GM12864 (cell line): ENCODE measurements around the gene HCK.

Source experiments
- DNase-seq: peaks from one replicate; pipeline ENCODE4 v3.0.0-alpha.2; 2011; ENCODE audit warnings: low read depth
- H3K4me3 ChIP-seq: 2 replicates; pipeline ENCODE4 v1.5.1; 2011; ENCODE audit warnings: mild to moderate bottlenecking, low read depth, low read length, control low read depth
- TF ChIP-seq, protein P1 (sequence below): IDR thresholded peaks from 2 replicates; pipeline ENCODE4 v1.5.1; 2011; ENCODE audit warnings: low read depth, mild to moderate bottlenecking, moderate library complexity, low read length, control low read depth, inconsistent platforms; ENCODE audit errors: missing control alignments

Gene HCK

GRCh38 chr20:32141465-32141980 is 89.5 kb downstream of the HCK start:
- no peak overlapping the region for H3K4me3 ChIP-seq
- DNase-seq, result no peak
- TF ChIP-seq, protein P1, sequence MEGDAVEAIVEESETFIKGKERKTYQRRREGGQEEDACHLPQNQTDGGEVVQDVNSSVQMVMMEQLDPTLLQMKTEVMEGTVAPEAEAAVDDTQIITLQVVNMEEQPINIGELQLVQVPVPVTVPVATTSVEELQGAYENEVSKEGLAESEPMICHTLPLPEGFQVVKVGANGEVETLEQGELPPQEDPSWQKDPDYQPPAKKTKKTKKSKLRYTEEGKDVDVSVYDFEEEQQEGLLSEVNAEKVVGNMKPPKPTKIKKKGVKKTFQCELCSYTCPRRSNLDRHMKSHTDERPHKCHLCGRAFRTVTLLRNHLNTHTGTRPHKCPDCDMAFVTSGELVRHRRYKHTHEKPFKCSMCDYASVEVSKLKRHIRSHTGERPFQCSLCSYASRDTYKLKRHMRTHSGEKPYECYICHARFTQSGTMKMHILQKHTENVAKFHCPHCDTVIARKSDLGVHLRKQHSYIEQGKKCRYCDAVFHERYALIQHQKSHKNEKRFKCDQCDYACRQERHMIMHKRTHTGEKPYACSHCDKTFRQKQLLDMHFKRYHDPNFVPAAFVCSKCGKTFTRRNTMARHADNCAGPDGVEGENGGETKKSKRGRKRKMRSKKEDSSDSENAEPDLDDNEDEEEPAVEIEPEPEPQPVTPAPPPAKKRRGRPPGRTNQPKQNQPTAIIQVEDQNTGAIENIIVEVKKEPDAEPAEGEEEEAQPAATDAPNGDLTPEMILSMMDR, result no peak

GRCh38 chr20:32142088-32142487 is 90.0 kb downstream of the HCK start:
- H3K4me3 ChIP-seq, result no peak overlapping the region
- TF ChIP-seq, protein P1, result no peak
- DNase-seq, result no peak

DNA sequence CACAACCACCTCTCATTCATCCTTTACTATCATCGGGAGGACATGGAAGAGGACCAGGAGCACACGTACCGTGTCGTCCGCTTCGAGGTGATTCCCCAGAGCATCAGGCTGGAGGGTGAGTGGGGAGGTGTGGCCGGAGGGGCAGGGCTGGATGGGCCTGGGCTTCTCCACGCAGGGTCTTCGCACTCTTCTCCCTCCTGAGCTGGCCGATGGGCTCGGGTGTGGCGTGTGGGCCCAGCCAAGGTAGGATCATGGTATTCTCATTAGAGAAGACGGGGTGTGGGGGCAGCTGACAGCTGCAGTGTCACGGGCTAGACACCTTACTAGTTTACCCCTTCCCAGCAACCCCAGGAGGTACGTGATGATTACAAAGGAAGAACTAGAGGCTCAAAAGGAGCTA is 90.9 kb downstream of the HCK start:
- TF ChIP-seq, protein P1, result no peak
- no peak for DNase-seq
- no peak overlapping the region for H3K4me3 ChIP-seq

DNA sequence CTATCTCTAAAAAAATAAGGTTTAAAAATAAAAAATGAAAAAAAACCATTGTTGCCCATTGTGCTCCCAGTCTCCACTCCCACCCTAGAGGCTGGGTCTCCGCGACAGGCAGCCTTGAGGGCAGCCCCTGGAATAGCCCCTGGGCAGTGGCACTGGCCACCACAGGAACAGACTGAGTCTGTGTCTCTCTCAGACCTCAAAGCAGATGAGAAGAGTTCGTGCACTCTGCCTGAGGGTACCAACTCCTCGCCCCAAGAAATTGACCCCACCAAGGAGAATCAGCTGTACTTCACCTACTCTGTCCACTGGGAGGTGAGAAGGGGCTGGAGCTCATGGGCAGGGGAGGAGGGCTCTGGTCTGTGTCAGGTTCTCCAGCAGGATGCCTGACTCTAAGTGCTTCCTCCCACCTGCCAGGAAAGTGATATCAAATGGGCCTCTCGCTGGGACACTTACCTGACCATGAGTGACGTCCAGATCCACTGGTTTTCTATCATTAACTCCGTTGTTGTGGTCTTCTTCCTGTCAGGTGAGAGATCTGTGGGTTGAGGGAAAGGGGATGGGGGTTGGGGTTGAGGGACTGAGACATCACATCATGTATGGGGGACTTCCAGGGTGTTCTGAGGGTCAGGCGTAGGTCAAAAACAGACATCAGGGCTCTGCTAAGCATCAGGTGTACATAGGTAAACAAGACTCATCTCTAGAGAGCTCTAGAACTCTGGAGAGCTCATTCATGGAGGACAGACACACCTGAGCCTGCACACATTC is 93.0 kb downstream of the HCK start:
- TF ChIP-seq, protein P1, result no peak
- H3K4me3 ChIP-seq, result no peak overlapping the region
- no peak for DNase-seq

- no peak overlapping the region for H3K4me3 ChIP-seq
- no peak for DNase-seq
- TF ChIP-seq, protein P1, result no peak
Measured at GRCh38 chr20:32149566-32150170, 97.6 kb downstream of the HCK start.

GRCh38 chr20:32150291-32150848 is 98.3 kb downstream of the HCK start:
- DNase-seq, result no peak
- no peak overlapping the region for H3K4me3 ChIP-seq
- TF ChIP-seq, protein P1, result no peak
